GM23338 (cell line): ENCODE data around the gene CFAP77.

Source experiments
- CTCF ChIP-seq, 2 experiments: fragments of 200-600 bp in 1 of 2; sonication (generic) in 1 of 2; conservative IDR thresholded peaks; 2 replicates each; pipeline versions ENCODE4 v1.5.1 to v1.6.1; 2016 to 2017; ENCODE audit warnings: antibody characterized with exemption in 2 of 2, low read depth in 2 of 2, mild to moderate bottlenecking in 2 of 2, moderate library complexity in 1 of 2
- EZH2 ChIP-seq: fragments of 200-600 bp; sonication (generic); IDR thresholded peaks from one replicate; pipeline ENCODE4 v1.8.0; 2017; ENCODE audit warnings: antibody characterized with exemption, mild to moderate bottlenecking, low read depth; ENCODE audit not compliant: unreplicated experiment
- JUNB ChIP-seq: IDR thresholded peaks from one replicate; pipeline ENCODE4 v1.6.1; 2016; ENCODE audit warnings: antibody characterized with exemption; ENCODE audit not compliant: unreplicated experiment
- POLR2AphosphoS5 ChIP-seq: IDR thresholded peaks from 2 replicates; pipeline ENCODE4 v1.6.1; 2016; ENCODE audit warnings: antibody characterized with exemption, low read depth
- REST ChIP-seq: IDR thresholded peaks from one replicate; pipeline ENCODE4 v1.6.1; 2018; ENCODE audit warnings: antibody characterized with exemption; ENCODE audit not compliant: unreplicated experiment

- no peak for TF ChIP-seq JUNB
- TF ChIP-seq POLR2AphosphoS5: no peak
- TF ChIP-seq CTCF (conservative IDR thresholded peaks at IDR 0.05; ENCODE audit: low read depth in 2 of 2): no peak
- no peak for TF ChIP-seq EZH2
- TF ChIP-seq REST: no peak
Observed at GRCh38 chr9:132387133-132387532, 22.9 kb upstream of the CFAP77 start.
